Upper lobe of left lung (tissue), 4 donors: ENCODE measurements around the gene SULF2.

ENCODE experiments used
- POLR2A ChIP-seq, 4 donors: fragments of 450-650 bp; IDR thresholded peaks; one replicate each; pipeline ENCODE4 v1.5.1; 2016 to 2017; ENCODE audit warnings: antibody characterized with exemption in 4 of 4, mild to moderate bottlenecking in 2 of 4
- TF ChIP-seq, protein P1 (sequence below), 6 experiments: fragments of 450-650 bp in 4 of 6; fragments of 200-600 bp in 2 of 6; sonication (generic) in 2 of 6; IDR thresholded peaks; one replicate each; pipeline ENCODE4 v1.5.1; 2016 to 2019; ENCODE audit warnings: antibody characterized with exemption in 6 of 6

DNA sequence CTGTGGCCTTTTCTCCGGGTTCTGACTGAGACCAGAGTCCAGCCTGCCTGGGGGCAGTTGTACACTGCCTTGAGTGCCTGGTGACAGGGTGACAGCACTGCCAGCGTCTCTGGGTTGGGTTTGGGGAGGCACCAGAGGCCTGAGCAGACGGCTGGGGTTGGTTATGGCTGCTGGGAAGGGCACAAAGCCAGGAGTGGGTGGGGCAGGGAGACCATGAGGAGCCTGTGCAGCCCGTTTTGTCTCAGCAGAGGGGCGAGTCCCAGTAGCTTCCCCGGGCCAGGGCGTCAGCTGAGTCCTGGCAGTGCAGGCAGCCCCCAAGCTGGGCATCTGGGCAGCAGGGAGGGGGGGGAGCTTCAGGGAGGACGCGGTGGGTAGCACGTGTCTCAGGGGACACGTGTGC lies 15.3 kb upstream of the SULF2 start:
- TF ChIP-seq POLR2A (IDR thresholded peaks at IDR 0.05) = no peak
- TF ChIP-seq, protein P1, sequence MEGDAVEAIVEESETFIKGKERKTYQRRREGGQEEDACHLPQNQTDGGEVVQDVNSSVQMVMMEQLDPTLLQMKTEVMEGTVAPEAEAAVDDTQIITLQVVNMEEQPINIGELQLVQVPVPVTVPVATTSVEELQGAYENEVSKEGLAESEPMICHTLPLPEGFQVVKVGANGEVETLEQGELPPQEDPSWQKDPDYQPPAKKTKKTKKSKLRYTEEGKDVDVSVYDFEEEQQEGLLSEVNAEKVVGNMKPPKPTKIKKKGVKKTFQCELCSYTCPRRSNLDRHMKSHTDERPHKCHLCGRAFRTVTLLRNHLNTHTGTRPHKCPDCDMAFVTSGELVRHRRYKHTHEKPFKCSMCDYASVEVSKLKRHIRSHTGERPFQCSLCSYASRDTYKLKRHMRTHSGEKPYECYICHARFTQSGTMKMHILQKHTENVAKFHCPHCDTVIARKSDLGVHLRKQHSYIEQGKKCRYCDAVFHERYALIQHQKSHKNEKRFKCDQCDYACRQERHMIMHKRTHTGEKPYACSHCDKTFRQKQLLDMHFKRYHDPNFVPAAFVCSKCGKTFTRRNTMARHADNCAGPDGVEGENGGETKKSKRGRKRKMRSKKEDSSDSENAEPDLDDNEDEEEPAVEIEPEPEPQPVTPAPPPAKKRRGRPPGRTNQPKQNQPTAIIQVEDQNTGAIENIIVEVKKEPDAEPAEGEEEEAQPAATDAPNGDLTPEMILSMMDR (IDR thresholded peaks at IDR 0.05) = no peak
